K562 (cell line): ENCODE data around the gene MPHOSPH6. TPM values are rescaled to one million over a fixed set of nuclear protein-coding genes. Genes with fewer than 3 reads are reported as not detected.

Experiments
- ARID3A ChIP-seq: IDR thresholded peaks from 2 replicates; pipeline ENCODE4 v1.6.1; 2012; ENCODE audit warnings: low read depth, low read length, improper control_type of control experiment, borderline replicate concordance
- BRD4 ChIP-seq: fragments of 200-600 bp; sonication (generic); IDR thresholded peaks from 2 replicates; pipeline ENCODE4 v1.6.1; 2017; ENCODE audit warnings: inconsistent platforms
- CC2D1A ChIP-seq: fragments of 450-650 bp; IDR thresholded peaks from 2 replicates; pipeline ENCODE4 v1.6.1; 2017; ENCODE audit warnings: mild to moderate bottlenecking
- GABPA ChIP-seq: fragments of 200-800 bp; sonication (Bioruptor generic); conservative IDR thresholded peaks from 2 replicates; pipeline ENCODE4 v1.6.1; 2016; ENCODE audit warnings: low read depth, missing genetic modification characterization, missing compliant biosample characterization
- GABPB2 ChIP-seq: fragments of 250-450 bp; sonication (Bioruptor Pico); conservative IDR thresholded peaks from 2 replicates; pipeline ENCODE4 v1.5.1; 2021; ENCODE audit warnings: mild to moderate bottlenecking
- JUNB ChIP-seq: fragments of 450-650 bp; formaldehyde crosslinking; conservative IDR thresholded peaks from 2 replicates; pipeline ENCODE4 v1.4.0; 2020; ENCODE audit warnings: mild to moderate bottlenecking
- KDM1A ChIP-seq, 2 experiments: fragments of 450-650 bp; IDR thresholded peaks; 2 replicates each; pipeline ENCODE4 v1.6.1; 2016; ENCODE audit warnings: mild to moderate bottlenecking in 2 of 2
- KDM5B ChIP-seq: fragments of 200-600 bp; sonication (generic); IDR thresholded peaks from 2 replicates; pipeline ENCODE4 v1.6.1; 2012; ENCODE audit warnings: low read depth, mild to moderate bottlenecking, moderate library complexity, low read length, control low read depth, inconsistent platforms; ENCODE audit not compliant: insufficient replicate concordance
- MTF1 ChIP-seq: fragments of 250-450 bp; sonication (Bioruptor Pico); IDR thresholded peaks from 2 replicates; pipeline ENCODE4 v1.9.0; 2021; ENCODE audit warnings: moderate library complexity, mild to moderate bottlenecking, inconsistent platforms, borderline replicate concordance
- NFATC3 ChIP-seq: fragments of 450-650 bp; IDR thresholded peaks from 2 replicates; pipeline ENCODE4 v1.6.1; 2017; ENCODE audit warnings: mild to moderate bottlenecking
- NFE2L1 ChIP-seq: fragments of 450-650 bp; IDR thresholded peaks from 2 replicates; pipeline ENCODE4 v1.6.1; 2016; ENCODE audit warnings: missing genetic modification characterization, low read depth, mild to moderate bottlenecking, missing compliant biosample characterization, moderate library complexity, borderline replicate concordance
- PURB ChIP-seq: sonication (generic); formaldehyde crosslinking; IDR thresholded peaks from 2 replicates; pipeline ENCODE4 v1.9.0; 2021; ENCODE audit warnings: low read depth, mild to moderate bottlenecking, missing genetic modification reagents
- SFPQ ChIP-seq: fragments of 200-400 bp; formaldehyde crosslinking; IDR thresholded peaks from 2 replicates; pipeline ENCODE4 v1.6.1; 2017; ENCODE audit warnings: mild to moderate bottlenecking, low read depth, low read length, moderate library complexity
- SRSF1 ChIP-seq: fragments of 200-400 bp; formaldehyde crosslinking; IDR thresholded peaks from 2 replicates; pipeline ENCODE4 v1.6.1; 2017; ENCODE audit warnings: mild to moderate bottlenecking, low read depth, low read length, moderate library complexity
- TBL1XR1 ChIP-seq, 2 experiments: IDR thresholded peaks; 2 replicates each; pipeline ENCODE4 v1.6.1; 2012; ENCODE audit warnings: improper control_type of control experiment in 2 of 2, low read length in 2 of 2, mild to moderate bottlenecking in 1 of 2
- THRAP3 ChIP-seq: fragments of 450-650 bp; IDR thresholded peaks from 2 replicates; pipeline ENCODE4 v1.6.1; 2016; ENCODE audit warnings: mild to moderate bottlenecking, inconsistent platforms, borderline replicate concordance
- ZC3H11A ChIP-seq: IDR thresholded peaks from 2 replicates; pipeline ENCODE4 v1.6.1; 2012; ENCODE audit warnings: low read depth, low read length, improper control_type of control experiment
- ZNF124 ChIP-seq: sonication (generic); formaldehyde crosslinking; IDR thresholded peaks from 2 replicates; pipeline ENCODE4 v1.8.1; 2022; ENCODE audit warnings: missing genetic modification reagents
- ZNF184 ChIP-seq: sonication (generic); formaldehyde crosslinking; IDR thresholded peaks from 2 replicates; pipeline ENCODE4 v1.5.0; 2020; ENCODE audit warnings: missing genetic modification reagents
- ZNF239 ChIP-seq: fragments of 250-450 bp; sonication (Bioruptor Pico); IDR thresholded peaks from 2 replicates; pipeline ENCODE4 v1.4.0; 2020; ENCODE audit warnings: mild to moderate bottlenecking
- ZNF696 ChIP-seq: fragments of 250-450 bp; sonication (Bioruptor Pico); conservative IDR thresholded peaks from 2 replicates; pipeline ENCODE4 v1.4.0; 2020; ENCODE audit warnings: mild to moderate bottlenecking, moderate library complexity
- polyA plus RNA-seq, 8 experiments: library from polyadenylated mRNA; depleted of rRNA in 4 of 8; stranded (reverse) in 5 of 8; unstranded in 3 of 8; fragments of >200 nt; fragmentation: Nextera tagmentation in 2 of 8; fragmentation: Illumina TruSeq in 1 of 8; extraction: Ambion mirVana in 2 of 8; extraction: Trizol in 1 of 8; gene quantifications; 2 replicates each; pipeline versions ENCODE4 v1.2.1 to v1.2.3, GENCODE V29; 2011 to 2014; ENCODE audit warnings: inconsistent platforms in 1 of 8, missing spikeins in 1 of 8
- total RNA-seq, 7 experiments: library from RNA; depleted of rRNA in 6 of 7; stranded (reverse); fragments of >200 nt in 6 of 7; fragmentation: Illumina TruSeq in 2 of 7; extraction: Trizol in 2 of 7; gene quantifications; 2 replicates each; pipeline versions ENCODE4 v1.2.1 to v1.2.3, GENCODE V29; 2011 to 2021; ENCODE audit warnings: low replicate concordance in 1 of 7
- TF ChIP-seq, protein P1 (sequence below): fragments of 450-650 bp; IDR thresholded peaks from 2 replicates; pipeline ENCODE4 v1.6.1; 2016; ENCODE audit warnings: low read depth, mild to moderate bottlenecking, moderate library complexity
- TF ChIP-seq, protein P2 (sequence below): fragments of 250-450 bp; sonication (Bioruptor Pico); IDR thresholded peaks from 2 replicates; pipeline ENCODE4 v1.4.0; 2020; ENCODE audit warnings: mild to moderate bottlenecking

MPHOSPH6 gene
- total and polyA plus RNA-seq, 9 of the 15 experiments (the other 6 are each of a cell fraction or from before 2014, with no cell fraction given): 37.0 to 153 (median 76.7) TPM

- TF ChIP-seq, protein P1, sequence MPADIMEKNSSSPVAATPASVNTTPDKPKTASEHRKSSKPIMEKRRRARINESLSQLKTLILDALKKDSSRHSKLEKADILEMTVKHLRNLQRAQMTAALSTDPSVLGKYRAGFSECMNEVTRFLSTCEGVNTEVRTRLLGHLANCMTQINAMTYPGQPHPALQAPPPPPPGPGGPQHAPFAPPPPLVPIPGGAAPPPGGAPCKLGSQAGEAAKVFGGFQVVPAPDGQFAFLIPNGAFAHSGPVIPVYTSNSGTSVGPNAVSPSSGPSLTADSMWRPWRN: no peak
- TF ChIP-seq ZNF696 (CRISPR knock-in tag): no peak
- TF ChIP-seq PURB (CRISPR knock-in tag): no peak
- TF ChIP-seq GABPA (tag): no peak
- no peak for TF ChIP-seq ZNF239 (CRISPR knock-in tag)
- no peak for TF ChIP-seq SRSF1
- TF ChIP-seq ZC3H11A: no peak
- TF ChIP-seq TBL1XR1 (IDR thresholded peaks at IDR 0.05; ENCODE audit: low read length in 2 of 2): no peak
- TF ChIP-seq, protein P2, sequence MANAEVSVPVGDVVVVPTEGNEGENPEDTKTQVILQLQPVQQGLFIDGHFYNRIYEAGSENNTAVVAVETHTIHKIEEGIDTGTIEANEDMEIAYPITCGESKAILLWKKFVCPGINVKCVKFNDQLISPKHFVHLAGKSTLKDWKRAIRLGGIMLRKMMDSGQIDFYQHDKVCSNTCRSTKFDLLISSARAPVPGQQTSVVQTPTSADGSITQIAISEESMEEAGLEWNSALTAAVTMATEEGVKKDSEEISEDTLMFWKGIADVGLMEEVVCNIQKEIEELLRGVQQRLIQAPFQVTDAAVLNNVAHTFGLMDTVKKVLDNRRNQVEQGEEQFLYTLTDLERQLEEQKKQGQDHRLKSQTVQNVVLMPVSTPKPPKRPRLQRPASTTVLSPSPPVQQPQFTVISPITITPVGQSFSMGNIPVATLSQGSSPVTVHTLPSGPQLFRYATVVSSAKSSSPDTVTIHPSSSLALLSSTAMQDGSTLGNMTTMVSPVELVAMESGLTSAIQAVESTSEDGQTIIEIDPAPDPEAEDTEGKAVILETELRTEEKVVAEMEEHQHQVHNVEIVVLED: peak; percentile 95
- no peak for TF ChIP-seq BRD4
- TF ChIP-seq JUNB: no peak
- TF ChIP-seq KDM1A (IDR thresholded peaks at IDR 0.05): no peak
- TF ChIP-seq ZNF124 (CRISPR knock-in tag): no peak
- no peak for TF ChIP-seq CC2D1A
- peak; percentile 50 for TF ChIP-seq KDM5B
- TF ChIP-seq ARID3A: no peak
- TF ChIP-seq NFE2L1 (tag): no peak
- TF ChIP-seq SFPQ: no peak
- no peak for TF ChIP-seq ZNF184 (CRISPR knock-in tag)
- TF ChIP-seq NFATC3: peak; percentile 100
- no peak; the same call in 1 of the 2 replicates for TF ChIP-seq GABPB2 (CRISPR knock-in tag)
- no peak for TF ChIP-seq MTF1 (CRISPR knock-in tag)
- TF ChIP-seq THRAP3: no peak
Observed at GRCh38 chr16:82169861-82170845, at the start of gene MPHOSPH6 (continued).
